GM12872 (cell line): ENCODE results near the gene TBCEL.
A peak's percentile ranks its signal among the peaks of the same experiment; 100 is the strongest.

ENCODE experiments used
- CTCF ChIP-seq: IDR thresholded peaks from 3 replicates; pipeline ENCODE4 v1.5.1; 2011; ENCODE audit warnings: low read depth, mild to moderate bottlenecking, low read length, moderate library complexity; ENCODE audit not compliant: insufficient read depth

TBCEL gene

GRCh38 chr11:121023848-121024751, at the start of gene TBCEL:
Gene TBCEL (plus strand): TSS chr11:121024102. CDS start chr11:121045691, 21,589 bp downstream.
- no peak for TF ChIP-seq CTCF

GRCh38 chr11:120974466-120974865, 49.4 kb upstream of the TBCEL start:
- no peak for TF ChIP-seq CTCF

- no peak for TF ChIP-seq CTCF
Observed at GRCh38 chr11:120974965-120975364, 48.9 kb upstream of the TBCEL start.

GRCh38 chr11:120977266-120978137, 46.4 kb upstream of the TBCEL start:
- TF ChIP-seq CTCF: no peak

GRCh38 chr11:120978701-120979100, 45.2 kb upstream of the TBCEL start:
- no peak for TF ChIP-seq CTCF

- peak; percentile 52 for TF ChIP-seq CTCF
Observed at GRCh38 chr11:120985718-120986569, 38.0 kb upstream of the TBCEL start.

- no peak for TF ChIP-seq CTCF
Observed at GRCh38 chr11:120988603-120989002, 35.3 kb upstream of the TBCEL start.
